ENCODE results near the gene C1orf122. TPM values are rescaled to one million over a fixed set of nuclear protein-coding genes. Genes with fewer than 3 reads are reported as not detected.
A peak's percentile ranks its signal among the peaks of the same experiment; 100 is the strongest.

Gene C1orf122
- total and polyA plus RNA-seq, 2 of the 13 experiments (the other 11 are each of a cell fraction or from before 2014, with no cell fraction given): 18.7 to 40.6 TPM

DNA sequence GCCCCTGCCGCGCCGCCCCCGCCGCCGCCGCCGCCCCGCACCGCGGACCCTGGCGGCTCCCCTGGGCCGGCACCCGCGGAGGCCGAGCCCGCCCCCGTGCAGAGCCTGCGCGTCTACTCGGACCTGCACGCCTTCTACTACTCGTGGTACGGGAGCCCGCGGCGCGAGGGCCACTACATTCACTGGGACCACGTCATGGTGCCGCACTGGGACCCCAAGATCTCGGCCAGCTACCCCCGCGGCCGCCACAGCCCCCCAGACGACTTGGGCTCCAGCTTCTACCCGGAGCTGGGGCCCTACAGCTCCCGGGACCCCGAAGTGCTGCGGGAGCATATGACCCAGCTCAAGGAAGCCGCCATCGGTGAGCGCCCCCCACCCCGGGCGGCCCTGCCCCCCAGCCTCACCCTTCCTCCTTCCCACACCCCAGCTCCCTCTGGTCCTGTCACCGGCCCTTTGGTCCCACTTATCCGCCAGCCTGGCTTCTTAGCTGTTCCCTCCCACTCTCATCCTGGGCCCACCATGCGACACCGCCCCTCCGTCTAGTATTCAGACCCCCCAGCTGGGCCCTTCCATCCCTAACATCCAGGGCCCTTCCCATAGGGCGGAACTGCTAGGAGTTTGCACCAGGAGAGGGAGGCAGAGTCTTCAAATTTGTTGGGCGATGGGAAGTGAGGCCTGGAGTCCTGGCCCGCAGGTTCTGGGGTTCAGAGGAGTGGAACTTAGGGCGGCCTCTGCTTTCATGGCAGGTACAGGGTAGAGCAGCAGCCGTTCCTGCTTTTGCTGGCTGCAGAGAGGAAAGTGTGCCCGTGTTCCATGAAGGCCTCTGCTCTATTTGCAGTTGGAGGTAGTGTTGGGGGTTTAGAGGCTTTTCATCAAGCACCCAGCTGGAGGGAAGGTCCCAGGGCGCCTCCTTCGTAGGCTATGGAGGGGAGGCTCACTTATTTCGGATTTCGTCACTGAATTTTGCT, 12.9 kb upstream of the C1orf122 start (continued):
- TF ChIP-seq HCFC1 (IDR thresholded peaks at IDR 0.05; ENCODE audit: low read depth, low read length) (no peak), ZNF281 (CRISPR knock-in tag; IDR thresholded peaks at IDR 0.05; ENCODE audit: borderline replicate concordance) (0 out of 2 replicates have a peak, but pooled peaks have one; percentile 17), ZBED4 (CRISPR knock-in tag; IDR thresholded peaks at IDR 0.05; ENCODE audit: borderline replicate concordance) (no peak), ZNF124 (CRISPR knock-in tag; IDR thresholded peaks at IDR 0.05) (no peak), ZNF652 (CRISPR knock-in tag; IDR thresholded peaks at IDR 0.05; ENCODE audit: borderline replicate concordance, low read depth) (no peak), ARHGAP35 (CRISPR knock-in tag; IDR thresholded peaks at IDR 0.05; ENCODE audit: borderline replicate concordance) (no peak), RXRB (CRISPR knock-in tag; IDR thresholded peaks at IDR 0.05; ENCODE audit: borderline replicate concordance) (no peak), ZNF136 (CRISPR knock-in tag; IDR thresholded peaks at IDR 0.05; ENCODE audit: low read depth) (0 out of 2 replicates have a peak, but pooled peaks have one; percentile 43), ZFP37 (CRISPR knock-in tag; IDR thresholded peaks at IDR 0.05; ENCODE audit: borderline replicate concordance) (no peak), ZNF292 (CRISPR knock-in tag; IDR thresholded peaks at IDR 0.05; ENCODE audit: borderline replicate concordance, low read depth) (no peak), ZNF790 (CRISPR knock-in tag; IDR thresholded peaks at IDR 0.05; ENCODE audit: borderline replicate concordance) (no peak), MIXL1 (CRISPR knock-in tag; IDR thresholded peaks at IDR 0.05) (no peak), ZNF484 (CRISPR knock-in tag; IDR thresholded peaks at IDR 0.05; ENCODE audit: borderline replicate concordance, low read depth) (no peak), ELF4 (CRISPR knock-in tag; IDR thresholded peaks at IDR 0.05; ENCODE audit: borderline replicate concordance) (no peak)
- TF ChIP-seq, protein P1, sequence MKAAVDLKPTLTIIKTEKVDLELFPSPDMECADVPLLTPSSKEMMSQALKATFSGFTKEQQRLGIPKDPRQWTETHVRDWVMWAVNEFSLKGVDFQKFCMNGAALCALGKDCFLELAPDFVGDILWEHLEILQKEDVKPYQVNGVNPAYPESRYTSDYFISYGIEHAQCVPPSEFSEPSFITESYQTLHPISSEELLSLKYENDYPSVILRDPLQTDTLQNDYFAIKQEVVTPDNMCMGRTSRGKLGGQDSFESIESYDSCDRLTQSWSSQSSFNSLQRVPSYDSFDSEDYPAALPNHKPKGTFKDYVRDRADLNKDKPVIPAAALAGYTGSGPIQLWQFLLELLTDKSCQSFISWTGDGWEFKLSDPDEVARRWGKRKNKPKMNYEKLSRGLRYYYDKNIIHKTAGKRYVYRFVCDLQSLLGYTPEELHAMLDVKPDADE (CRISPR knock-in tag; IDR thresholded peaks at IDR 0.05): no peak
- TF ChIP-seq, protein P2, sequence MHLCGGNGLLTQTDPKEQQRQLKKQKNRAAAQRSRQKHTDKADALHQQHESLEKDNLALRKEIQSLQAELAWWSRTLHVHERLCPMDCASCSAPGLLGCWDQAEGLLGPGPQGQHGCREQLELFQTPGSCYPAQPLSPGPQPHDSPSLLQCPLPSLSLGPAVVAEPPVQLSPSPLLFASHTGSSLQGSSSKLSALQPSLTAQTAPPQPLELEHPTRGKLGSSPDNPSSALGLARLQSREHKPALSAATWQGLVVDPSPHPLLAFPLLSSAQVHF (CRISPR knock-in tag; IDR thresholded peaks at IDR 0.05): no peak
- TF ChIP-seq, protein P3, sequence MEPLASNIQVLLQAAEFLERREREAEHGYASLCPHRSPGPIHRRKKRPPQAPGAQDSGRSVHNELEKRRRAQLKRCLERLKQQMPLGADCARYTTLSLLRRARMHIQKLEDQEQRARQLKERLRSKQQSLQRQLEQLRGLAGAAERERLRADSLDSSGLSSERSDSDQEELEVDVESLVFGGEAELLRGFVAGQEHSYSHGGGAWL (CRISPR knock-in tag; IDR thresholded peaks at IDR 0.05): no peak; the same call in 1 of the 2 replicates
- TF ChIP-seq, protein P4, sequence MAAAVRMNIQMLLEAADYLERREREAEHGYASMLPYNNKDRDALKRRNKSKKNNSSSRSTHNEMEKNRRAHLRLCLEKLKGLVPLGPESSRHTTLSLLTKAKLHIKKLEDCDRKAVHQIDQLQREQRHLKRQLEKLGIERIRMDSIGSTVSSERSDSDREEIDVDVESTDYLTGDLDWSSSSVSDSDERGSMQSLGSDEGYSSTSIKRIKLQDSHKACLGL (CRISPR knock-in tag; IDR thresholded peaks at IDR 0.05): no peak
